Left forelimb (tissue), 1 donor: ENCODE data around the gene TMEM17.

ENCODE experiments used
- DNase-seq: peaks from one replicate; pipeline ENCODE4 v3.0.0-alpha.2; 2018; ENCODE audit warnings: low spot score

TMEM17 gene

DNA sequence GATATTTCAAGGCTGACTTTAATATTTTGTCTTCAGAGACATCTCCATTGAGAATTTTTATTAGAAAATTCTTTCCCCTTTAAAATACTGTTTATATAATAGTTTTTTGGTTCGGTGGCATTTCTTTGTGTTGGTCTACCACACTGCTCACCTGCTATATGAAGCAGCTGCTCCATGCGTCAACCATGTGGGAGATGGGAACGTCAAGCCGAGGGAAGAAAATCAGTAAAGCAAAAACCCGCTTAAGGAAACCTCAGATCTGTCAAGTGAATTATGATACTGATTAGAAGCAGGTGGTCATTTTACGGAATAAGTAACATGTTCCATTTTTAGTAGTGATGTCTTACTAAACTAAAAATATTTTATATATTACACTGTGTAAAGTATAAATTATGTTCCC is 5.6 kb upstream of the TMEM17 start:
- DNase-seq: no peak

DNA sequence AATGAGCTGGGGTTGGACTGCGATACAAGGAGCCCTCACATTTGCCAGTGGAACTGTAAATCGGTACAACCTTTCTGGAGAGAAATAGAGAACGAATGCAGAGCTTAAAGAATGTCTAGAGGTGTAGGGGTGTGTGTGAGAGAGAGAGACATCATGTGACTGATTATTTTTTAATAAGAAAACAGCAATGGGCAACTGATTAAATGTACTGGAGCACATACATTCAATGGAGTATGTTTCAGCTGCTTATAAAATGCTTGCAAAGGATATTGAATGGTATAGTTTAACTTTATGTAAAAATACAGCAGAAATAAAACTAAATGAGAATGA is 391 bp upstream of the TMEM17 start:
- no peak for DNase-seq

DNA sequence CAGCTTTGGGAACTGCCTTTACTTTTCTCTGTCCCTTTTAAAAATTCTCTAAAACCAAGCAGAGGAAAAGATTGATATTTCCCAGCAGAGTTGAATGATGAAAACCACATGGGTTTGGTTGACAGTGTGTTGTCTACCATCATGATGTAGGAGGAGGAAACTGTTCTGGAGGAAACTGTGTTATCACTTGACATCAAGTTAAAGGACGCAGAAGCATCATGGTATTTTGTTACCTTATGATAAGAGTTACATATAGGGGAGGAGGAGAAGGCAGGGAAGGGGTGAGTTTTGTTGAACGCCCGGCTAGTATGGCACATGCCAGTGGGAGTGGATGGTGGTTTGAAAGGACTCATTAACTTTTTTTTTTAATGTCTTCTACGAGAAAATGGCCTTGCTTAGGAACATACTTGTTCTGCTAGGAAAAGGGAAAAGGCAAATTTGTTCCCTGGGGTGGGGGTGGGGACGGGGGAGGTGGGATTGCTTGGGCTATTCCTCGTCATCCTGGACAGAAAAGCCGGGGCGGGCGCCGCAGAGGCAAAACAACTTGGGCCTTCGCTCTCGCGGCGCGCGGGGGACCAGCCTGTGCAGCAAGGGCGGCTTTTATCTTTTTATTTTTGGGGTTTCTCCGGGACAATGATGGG is 766 bp downstream of the TMEM17 start:
- no peak for DNase-seq

DNA sequence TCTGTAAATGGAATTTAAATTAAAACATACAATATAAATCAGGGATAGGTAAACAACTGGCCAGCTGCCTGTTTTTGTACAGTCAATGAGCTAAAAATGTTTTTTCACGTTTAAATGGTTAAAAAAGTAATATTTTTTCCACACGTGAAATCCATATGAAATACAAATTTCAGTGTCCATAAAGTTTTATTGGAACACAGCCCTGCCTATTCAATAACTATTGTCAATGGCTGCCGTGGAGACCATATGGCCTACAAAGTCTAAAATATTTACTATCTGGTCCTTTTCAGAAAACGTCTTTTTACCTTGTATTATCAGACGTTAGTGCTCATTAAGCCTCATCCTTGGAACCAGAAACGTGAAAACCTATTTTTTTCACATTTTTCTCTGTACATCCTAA is 1.3 kb downstream of the TMEM17 start:
- no peak for DNase-seq

DNA sequence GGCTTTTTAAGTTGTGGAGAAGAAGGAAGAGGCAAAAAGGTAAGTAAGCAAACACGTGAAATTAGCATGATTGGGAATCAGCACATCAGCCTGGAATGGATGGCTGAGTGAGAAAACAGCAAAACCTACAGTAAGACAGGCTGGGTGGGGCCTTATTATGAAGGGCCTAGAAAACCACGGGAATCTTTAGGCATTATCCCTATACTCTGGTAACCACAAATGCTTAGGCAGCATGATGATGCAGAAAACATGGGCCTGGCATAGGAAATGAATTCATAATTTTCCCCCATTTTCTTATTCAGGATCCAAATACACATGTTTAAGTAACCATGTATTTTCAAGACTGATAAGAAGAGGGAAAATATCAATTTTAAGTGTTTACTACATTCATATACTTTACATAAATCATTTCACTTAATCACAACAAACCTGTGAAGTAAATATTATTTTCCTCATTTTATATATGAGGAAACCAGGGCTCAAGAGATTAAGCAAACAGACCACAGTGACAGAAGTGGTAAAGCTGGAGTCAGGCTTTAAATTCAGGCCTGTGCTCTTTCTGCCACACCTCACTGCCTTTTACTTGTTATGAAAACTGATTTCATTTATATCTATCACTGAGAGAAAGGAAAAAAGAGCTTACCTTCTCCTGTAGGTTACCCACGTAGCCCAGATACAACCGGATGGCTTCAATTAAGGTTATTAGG is 4.0 kb downstream of the TMEM17 start:
- no peak for DNase-seq

DNA sequence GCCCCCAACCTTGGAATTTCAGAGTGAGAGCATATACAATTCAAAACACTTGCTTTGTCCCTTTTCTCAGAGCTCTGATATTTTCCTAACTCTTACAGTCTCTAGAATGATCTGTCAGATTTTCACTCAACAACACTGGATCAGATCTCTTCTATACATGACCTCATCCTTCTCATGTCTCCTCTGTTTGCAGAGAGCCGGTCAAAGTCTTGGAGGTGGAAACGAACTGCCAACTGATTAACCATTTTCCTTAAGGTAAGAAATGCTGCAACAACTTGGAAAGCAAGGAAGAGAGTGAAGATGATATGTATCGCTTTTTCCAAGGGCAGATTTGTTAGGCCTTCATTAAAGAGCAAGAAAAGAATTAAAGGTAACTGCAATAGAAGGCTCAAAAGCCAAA is 4.9 kb downstream of the TMEM17 start:
- DNase-seq: no peak

DNA sequence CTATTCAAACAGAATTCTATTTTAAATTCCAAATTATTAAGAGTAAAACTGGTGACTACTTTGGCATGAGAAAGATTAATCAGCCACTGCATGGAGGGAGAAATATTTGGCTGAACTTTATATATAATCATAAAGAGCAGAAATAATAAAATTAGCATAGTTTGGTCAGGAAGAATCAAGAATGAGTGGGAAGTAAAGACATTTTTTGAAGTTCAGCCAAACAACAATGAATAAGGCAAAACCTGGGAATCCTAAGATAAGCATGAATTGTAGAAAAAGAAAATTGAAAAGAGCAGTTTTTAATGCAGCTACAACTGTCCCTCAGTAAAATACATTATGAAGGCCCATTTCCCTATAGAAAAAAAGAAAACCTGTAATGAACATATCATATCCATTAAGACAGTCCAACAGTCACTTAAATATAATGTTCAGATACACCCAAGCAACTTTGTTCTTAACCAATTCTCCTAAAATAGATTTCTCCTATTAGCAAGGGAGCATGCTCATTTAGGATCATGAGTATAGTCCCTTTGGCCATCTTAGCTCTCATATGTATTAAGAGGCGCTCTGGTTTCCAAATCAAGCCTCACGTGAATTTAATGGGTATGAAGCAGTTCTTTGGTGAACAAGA is 6.5 kb downstream of the TMEM17 start:
- no peak for DNase-seq

DNA sequence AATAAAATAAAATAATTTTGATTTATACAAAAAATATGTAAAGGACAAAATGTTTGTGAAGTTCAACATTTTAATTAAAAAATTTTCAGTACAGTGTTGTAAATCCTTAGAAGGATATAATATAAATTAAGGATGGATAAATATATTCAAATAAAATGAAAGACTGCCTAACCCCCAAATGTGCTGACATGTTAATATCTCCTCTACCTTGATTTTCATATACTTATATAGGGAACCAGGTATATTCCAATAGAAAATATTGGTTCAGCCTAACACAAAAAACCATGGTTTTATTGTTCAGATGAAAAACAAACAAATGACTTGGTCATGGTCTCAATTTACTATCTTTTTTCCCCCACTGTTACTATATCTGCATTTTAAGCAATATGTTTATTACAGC is 7.3 kb downstream of the TMEM17 start:
- DNase-seq: no peak

DNA sequence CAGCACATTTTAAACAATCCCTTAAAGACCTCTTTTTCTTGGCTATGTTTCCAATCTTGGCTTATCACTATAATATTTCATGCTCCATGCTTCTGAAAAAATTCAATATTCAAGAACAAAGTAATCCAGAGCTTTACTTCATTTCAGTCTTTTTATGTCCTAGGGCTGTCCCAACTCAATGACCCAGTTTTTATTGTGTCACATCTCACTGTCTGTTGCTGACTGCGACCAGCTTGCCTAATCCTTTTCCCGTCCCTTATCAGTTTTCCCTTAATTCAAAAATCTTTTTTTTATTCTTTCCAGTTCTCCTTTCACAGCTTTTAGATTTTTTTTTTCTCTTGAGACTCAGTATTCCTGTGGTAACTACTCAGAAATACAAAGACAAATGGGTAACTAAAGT is 10.2 kb downstream of the TMEM17 start:
- DNase-seq: no peak

DNA sequence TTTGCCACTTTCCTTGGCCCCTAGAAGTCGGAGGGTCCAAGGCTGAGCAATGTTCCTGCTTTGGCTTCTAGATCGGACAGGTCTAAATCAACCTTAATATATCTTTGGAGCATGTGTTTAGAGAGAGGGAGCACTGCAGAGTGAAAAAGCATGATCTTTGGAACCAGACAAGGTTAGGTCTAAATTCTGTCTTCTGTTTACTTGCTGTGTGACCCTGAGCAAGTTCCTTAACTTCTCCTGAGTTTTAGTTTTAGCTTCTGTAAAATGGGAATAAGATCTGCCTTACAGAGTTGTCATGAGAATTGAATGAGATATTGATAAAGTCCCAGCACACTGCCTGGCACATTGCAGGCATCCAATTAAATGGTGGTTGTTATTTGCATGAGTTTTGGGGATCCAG is 13.9 kb downstream of the TMEM17 start:
- no peak for DNase-seq

DNA sequence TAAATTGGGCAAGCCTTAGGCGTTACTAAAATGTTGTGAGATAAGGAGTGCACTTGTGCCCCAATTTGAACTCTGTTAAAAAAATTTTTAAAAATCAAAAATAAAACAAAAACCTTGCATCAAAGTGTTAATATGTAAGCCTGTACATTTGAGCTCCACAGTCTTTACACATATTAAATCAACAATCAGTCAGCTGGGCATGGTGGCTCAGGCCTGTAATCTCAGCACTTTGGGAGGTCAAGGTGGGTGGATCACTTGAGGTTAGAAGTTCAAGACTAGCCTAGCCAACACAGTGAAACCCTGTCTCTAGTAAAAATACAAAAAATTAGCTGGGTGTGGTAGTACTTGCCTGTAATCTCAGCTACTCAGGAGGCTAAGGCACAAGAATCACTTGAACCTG is 16.3 kb downstream of the TMEM17 start:
- DNase-seq: no peak

DNA sequence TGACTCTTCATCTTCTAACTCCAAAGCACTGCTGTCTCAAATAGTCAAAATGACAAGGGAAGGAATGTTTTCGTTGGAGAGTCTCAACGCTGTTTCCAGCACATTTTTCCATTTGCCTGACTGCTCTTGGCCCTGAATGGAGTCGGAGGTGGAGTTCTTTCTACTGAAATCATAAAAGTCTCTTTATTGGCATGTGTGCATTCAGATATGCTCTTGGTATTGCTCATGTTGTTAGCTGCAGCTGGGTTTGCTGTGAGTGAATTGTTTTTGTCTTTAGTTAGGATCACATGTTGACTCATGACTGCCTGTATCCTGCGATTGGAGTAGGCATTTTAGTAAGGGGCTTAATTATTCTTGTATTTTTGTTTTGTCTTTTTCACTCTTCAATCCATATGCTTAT is 16.8 kb downstream of the TMEM17 start:
- DNase-seq: no peak

DNA sequence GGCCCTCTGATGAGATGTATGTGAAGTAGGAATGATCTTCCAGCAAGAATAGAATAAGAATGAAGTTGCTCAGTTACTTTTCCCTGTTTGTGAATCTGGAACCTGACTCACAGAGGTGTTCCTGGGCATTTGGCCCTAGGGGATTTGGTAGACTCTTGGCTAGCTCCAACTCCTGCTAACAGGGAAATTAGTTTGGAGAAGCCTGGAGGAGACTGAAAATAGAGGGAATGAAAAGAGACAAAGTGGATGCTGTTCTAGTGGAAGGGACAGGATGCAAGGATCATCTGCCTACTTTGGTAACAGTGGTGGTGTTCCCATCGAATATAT is 19.6 kb downstream of the TMEM17 start:
- no peak for DNase-seq

DNA sequence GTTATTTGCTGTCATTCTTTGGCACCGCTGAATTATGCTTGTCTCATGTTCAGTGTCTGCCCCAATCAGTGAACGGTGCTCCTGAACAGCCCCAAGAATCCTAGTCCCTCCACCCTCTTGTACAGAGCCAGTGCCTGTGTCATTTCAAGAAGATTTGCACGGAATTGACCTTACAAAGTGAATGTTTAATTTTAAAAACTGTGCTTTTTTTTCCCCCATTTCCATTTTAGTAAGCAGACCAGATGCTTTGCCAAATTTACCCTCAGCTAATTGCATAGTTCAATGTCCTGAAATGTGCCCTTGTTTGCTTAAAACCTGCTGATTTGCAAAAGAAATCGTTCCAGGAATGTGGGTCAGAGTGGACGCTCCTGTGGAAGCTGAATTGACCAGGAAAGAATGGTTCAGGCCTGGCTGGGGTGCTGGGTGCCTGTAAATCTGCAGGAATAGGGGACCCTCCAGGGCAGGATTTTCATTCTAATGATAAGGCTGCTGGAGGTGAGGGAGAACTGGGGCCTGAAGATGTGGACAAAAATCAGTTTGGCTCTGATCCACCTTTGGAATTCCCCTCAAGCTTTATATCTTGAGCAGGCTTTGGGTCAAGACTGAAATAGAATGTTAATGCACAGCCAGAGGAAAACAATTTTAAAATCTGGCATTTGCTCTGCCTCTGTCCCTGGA is 20.1 kb downstream of the TMEM17 start:
- no peak for DNase-seq

DNA sequence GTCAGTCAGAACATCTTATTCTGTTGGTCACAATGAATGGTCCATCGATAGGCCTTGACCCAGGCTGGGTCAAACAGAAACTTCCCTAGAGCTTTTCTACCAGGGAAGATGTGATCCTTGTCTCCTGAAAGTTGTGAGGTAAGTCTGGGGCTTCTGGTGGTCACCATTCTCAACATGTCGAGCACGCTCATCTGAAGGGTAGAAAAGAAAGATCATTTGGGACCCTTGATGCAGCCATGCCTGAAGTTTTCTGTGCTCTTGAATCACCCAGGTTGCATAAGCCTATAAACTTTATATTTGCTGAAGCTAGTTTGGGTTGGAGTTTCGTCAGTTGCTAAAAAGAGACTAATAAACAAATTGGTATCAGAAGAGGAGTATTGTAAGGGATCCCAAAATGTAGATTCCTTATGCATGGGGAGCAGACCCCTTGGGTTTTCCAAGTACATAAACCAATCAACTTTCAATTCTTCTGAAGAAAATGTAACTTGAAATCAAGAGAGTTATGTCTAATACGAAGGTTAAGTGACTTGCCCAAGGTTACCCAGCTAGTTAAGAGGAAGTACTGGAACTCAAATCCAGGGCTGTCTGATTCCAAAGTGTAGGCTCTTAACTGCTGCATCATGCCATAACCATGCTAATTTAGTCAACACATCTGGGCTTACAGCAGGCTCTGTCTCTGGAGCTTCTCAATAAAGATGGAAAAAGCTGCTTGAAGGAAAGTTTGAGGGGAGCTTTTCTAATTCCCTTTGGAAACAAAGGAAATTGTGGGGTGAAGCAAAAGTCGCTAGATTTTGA is 23.2 kb downstream of the TMEM17 start:
- DNase-seq: no peak

DNA sequence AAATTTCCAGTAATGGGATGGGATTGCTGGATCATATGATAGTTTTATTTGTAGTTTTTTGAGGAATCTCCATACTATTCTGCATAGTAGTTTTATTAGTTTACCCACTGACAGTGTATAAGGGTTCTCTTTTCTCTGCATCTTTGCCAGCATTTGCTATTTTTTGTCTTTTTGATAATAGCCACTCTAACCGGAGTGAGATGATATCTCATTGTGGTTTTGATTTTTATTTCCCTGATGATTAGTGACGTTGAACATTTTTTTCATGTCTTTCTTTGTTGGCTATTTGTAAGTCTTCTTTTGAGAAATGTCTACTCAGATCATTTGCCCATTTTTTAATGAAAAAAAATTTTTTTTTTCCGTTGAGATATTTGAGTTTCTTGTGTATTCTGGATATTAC is 26.1 kb downstream of the TMEM17 start:
- DNase-seq: no peak

DNA sequence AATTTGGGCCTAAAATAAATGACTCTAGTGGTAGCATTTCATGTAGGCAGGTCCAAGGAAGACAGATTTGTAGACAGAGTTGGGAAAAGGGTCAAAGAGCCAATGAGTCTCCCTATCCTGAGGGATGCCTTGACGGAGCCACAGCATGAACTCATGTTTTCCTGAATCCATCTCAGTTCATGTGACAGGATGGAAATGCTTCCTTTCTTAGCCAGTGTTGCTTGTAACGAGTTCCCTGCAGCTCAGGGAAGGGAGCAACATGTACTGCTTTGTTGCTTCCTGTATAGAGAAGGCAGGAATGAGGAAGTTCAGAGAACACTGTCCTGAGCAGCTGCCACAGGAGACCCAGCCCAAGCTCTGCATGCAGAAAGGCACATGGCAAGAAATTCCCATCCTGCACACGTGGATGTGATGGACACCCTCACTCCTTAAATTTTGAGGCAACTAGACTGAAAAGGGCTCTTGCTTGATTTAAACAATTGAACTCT is 27.9 kb downstream of the TMEM17 start:
- DNase-seq: no peak

DNA sequence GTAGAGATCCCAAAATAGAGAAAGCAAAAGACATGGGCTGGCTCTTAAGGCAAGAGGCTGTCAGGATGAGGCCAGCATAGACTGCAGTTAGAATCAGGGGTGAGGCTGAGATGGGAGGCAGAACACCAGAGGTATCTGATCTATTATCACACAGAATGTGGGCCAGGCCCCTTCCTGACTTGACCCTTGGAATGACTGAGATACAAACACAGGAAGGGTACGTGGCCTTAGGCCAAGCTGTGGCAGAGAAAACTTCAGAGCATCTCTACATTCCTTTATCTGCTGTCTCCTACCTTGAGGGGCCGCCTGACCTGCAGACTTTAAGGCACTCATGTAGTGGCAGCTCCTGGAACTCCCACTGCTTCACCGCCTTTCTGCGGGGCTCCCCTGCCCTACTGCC is 28.4 kb downstream of the TMEM17 start:
- no peak for DNase-seq

DNA sequence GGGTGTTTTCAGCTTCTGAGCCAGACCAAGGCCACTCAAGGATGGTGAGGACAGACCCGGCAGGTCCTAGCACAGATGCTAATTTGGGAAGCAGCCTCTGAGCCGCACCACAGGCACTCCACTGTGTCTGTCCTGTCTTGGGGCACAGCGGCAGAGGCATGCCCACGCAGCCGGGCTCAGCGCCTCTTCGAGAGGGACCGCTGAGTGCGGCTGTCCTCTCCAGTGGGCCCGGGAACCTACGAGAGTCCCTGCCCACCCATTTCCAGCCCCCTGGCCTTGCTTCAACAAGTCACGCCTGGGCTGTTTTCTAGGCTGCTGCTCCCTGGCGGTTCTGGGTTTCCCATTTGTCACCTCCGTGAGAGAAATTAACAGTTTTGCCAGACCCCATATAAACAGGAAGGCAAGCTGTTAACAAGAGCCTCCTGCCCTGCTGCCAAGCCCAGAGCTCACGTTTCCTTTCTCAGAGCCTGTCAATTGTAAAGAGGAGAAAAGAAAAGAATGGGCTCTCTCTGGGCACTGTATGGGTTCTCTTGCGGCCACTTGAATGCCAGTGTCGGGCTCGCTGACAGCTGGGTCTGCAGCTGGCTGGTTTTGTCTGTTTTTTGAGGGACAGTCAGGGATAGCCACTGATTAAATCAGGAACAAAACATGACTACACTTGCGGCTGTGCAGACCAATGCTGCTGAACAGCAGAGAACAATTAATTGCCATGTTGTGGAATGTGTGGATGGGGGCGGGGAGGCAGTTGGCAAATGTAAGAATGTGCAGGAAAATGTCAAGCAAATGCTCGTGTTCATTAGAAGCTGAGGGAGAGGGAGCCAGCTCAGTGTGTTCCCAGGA is 30.6 kb downstream of the TMEM17 start:
- DNase-seq: no peak

DNA sequence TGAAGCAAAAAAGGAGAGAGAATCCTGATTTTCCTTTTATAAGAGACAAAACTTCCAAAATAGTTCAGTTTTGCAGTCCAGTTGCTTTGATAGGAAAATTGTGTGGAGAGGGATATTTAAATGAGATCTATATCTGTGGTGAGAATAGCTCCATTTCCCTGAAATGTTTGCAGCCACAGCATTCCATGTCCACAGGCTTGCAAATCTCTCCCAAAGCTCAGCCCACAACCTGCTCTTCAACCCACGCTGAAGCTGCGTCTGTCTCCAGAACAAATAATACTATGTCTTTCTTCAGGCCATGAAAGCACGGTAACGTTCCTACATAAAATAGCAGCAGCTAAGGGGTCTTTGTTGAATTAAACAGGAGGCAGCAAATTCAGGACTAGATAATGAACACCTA is 31.8 kb downstream of the TMEM17 start:
- DNase-seq: no peak

DNA sequence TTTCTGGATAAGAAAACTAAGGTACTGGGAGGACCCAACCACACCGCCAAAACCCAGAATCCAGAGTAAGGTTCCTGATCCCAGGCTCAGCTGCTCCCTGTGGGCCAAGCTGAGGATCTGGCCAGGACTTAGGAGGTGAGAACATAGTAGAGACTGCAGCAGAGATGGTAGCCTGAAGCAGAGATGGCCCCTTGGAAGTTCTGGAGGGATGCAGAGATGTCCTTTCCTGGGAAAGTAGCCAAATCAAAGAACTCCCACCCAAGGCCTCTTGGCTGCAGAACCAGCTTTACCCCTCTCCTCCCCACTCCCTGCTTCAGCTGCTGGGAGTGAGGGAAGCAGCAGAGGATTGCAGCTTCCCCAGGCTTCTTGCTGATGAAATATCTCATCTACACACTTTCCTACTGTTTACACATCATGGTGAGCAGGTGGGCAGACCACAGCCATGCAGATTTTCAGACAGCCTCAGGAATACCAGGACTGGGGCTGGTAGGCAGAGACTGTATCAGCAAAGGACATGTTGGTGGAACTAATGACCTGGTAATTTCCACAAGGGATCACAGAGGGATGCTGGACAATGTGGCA is 32.7 kb downstream of the TMEM17 start:
- DNase-seq: no peak
